Caco-2 (cell line): ENCODE data around the gene ARHGAP15. TPM values are rescaled to one million over a fixed set of nuclear protein-coding genes. Genes with fewer than 3 reads are reported as not detected.

Experiments used
- BruUV-seq: library from RNA; stranded (reverse); fragments of 400-500 nt; replicated peaks from 2 replicates; lab custom pipeline; 2021; lab: Mats Ljungman, UMichigan
- CTCF ChIA-PET: fragments of 300-600 bp; sonication (Branson Sonifier 250); formaldehyde crosslinking; loops from one replicate; lab custom pipeline; 2022; ENCODE audit warnings: antibody characterized with exemption; lab: Charles Lee
- POLR2A ChIA-PET: fragments of 300-600 bp; sonication (Branson Sonifier 250); formaldehyde crosslinking; loops from one replicate; lab custom pipeline; 2022; ENCODE audit warnings: antibody characterized with exemption; lab: Charles Lee
- DNase-seq, 2 experiments: peaks; one replicate each; pipeline versions ENCODE4 v3.0.0 to v3.0.0-alpha.2; 2020 to 2022
- H3K27me3 ChIP-seq: replicated peaks from 2 replicates; pipeline ENCODE4 v1.6.0; 2011; ENCODE audit warnings: low read length; ENCODE audit not compliant: control insufficient read depth, insufficient read depth
- H3K36me3 ChIP-seq: 2 replicates; pipeline ENCODE4 v1.5.1; 2011; ENCODE audit warnings: low read length; ENCODE audit not compliant: control insufficient read depth, insufficient read depth
- H3K4me1 ChIP-seq: fragments of 250-450 bp; sonication (Bioruptor Pico); 2 replicates; pipeline ENCODE4 v1.5.1; 2020; ENCODE audit warnings: mild to moderate bottlenecking
- H3K4me3 ChIP-seq: 2 replicates; pipeline ENCODE4 v1.5.1; 2011; ENCODE audit warnings: low read depth, mild to moderate bottlenecking, control low read depth, low read length
- H3K9me3 ChIP-seq: fragments of 250-450 bp; sonication (Bioruptor Pico); 2 replicates; pipeline ENCODE4 v1.5.1; 2020; ENCODE audit warnings: mild to moderate bottlenecking, moderate library complexity
- H3K27ac Mint-ChIP-seq: one replicate; pipeline ENCODE4 v1.8.0; 2022; ENCODE audit warnings: mixed read lengths; ENCODE audit not compliant: unreplicated experiment
- H3K27me3 Mint-ChIP-seq: one replicate; pipeline ENCODE4 v1.8.0; 2022; ENCODE audit warnings: mixed read lengths; ENCODE audit not compliant: insufficient read depth, unreplicated experiment
- H3K36me3 Mint-ChIP-seq: one replicate; pipeline ENCODE4 v1.8.0; 2022; ENCODE audit warnings: mild to moderate bottlenecking, mixed read lengths; ENCODE audit not compliant: insufficient read depth, unreplicated experiment
- H3K4me1 Mint-ChIP-seq: one replicate; pipeline ENCODE4 v1.8.0; 2022; ENCODE audit warnings: low read depth, mixed read lengths; ENCODE audit not compliant: unreplicated experiment
- H3K4me3 Mint-ChIP-seq: one replicate; pipeline ENCODE4 v1.8.0; 2022; ENCODE audit warnings: mild to moderate bottlenecking, moderate library complexity, mixed read lengths; ENCODE audit not compliant: unreplicated experiment
- H3K9me3 Mint-ChIP-seq: one replicate; pipeline ENCODE4 v1.8.0; 2022; ENCODE audit warnings: mixed read lengths; ENCODE audit not compliant: unreplicated experiment
- intact Hi-C: fragments of 100-400 bp; cut with micrococcal nuclease; formaldehyde crosslinking; loops from one replicate; pipeline ENCODE4 v1.10.0; 2022; ENCODE audit not compliant: unreplicated experiment
- total RNA-seq: library from RNA; stranded (reverse); gene quantifications from 2 replicates; pipeline ENCODE4 v1.2.3, GENCODE V29; 2022
- TF ChIP-seq, protein P1 (sequence below), 2 experiments: fragments of 200-600 bp in 1 of 2; IDR thresholded peaks; 1 replicate in 1 of 2; 2 replicates in 1 of 2; pipeline versions ENCODE4 v1.5.1 to v1.8.0; 2011 to 2022; ENCODE audit warnings: antibody characterized with exemption in 1 of 2, control low read depth in 1 of 2, inconsistent platforms in 1 of 2, low read depth in 1 of 2, low read length in 1 of 2, mild to moderate bottlenecking in 1 of 2, moderate library complexity in 1 of 2; ENCODE audit not compliant: insufficient read depth in 1 of 2, severe bottlenecking in 1 of 2, unreplicated experiment in 1 of 2

Gene ARHGAP15
- total RNA-seq, 1 experiment from 2014 or later = not detected

DNA sequence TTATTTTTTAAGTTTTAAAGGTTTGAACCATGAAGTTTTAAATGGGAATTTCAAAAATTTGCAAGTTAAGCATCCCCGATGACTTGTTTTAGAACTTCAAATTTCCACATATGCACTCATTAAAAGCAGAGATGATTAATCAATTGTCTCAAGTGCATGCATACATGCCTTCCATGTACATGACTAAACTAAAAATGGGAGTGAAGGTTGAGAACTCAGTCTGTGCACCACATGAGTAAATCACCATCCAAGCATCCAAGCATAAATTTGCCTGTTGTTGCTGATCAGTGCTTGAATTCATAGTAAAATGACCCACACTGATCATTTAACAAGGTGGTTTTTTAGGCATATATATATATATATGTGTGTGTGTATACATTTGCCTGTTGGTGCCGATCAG is 249.8 kb downstream of the ARHGAP15 start:
- Histone ChIP-seq H3K4me3 (no peak overlapping the region), H3K27me3 (no peaks in the 10 kb centered on the region), H3K36me3 (no peaks in the 10 kb centered on the region), H3K9me3 (no peaks in the 10 kb centered on the region), H3K4me1 (no peaks in the 10 kb centered on the region)
- Mint-ChIP-seq H3K36me3 (no peaks in the 10 kb centered on the region), H3K27ac (no peak overlapping the region), H3K27me3 (peaks cover 8% of the 10 kb centered on the region), H3K4me1 (no peaks in the 10 kb centered on the region), H3K4me3 (no peak overlapping the region), H3K9me3 (no peaks in the 10 kb centered on the region)
- ChIA-PET CTCF (no interaction called here), POLR2A (no interaction called here)
- DNase-seq = no peak
- TF ChIP-seq, protein P1, sequence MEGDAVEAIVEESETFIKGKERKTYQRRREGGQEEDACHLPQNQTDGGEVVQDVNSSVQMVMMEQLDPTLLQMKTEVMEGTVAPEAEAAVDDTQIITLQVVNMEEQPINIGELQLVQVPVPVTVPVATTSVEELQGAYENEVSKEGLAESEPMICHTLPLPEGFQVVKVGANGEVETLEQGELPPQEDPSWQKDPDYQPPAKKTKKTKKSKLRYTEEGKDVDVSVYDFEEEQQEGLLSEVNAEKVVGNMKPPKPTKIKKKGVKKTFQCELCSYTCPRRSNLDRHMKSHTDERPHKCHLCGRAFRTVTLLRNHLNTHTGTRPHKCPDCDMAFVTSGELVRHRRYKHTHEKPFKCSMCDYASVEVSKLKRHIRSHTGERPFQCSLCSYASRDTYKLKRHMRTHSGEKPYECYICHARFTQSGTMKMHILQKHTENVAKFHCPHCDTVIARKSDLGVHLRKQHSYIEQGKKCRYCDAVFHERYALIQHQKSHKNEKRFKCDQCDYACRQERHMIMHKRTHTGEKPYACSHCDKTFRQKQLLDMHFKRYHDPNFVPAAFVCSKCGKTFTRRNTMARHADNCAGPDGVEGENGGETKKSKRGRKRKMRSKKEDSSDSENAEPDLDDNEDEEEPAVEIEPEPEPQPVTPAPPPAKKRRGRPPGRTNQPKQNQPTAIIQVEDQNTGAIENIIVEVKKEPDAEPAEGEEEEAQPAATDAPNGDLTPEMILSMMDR (IDR thresholded peaks at IDR 0.05; ENCODE audit: insufficient read depth in 1 of 2, low read depth in 1 of 2, low read length in 1 of 2, severe bottlenecking in 1 of 2, unreplicated experiment in 1 of 2) = no peak
- no TSS peak for BruUV-seq
- intact Hi-C loops = no loop called here

DNA sequence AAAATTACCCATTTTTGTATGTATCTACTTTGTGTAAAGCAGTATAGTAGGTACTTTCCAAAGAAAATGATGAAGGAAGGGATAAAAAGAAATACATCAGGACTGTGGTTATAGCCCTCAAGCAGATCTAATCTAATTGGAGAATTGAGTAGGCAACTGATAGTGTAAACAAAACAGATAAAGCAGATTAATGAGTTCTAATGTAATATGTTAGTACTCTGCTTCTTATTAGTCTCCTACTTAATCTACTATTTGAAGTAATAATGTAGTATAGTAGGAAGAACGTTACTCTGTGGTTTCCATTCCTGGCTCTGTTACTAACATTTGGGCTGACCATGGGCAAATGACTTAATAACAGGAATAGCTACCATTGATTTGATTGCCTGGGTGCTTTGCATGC is 250.7 kb downstream of the ARHGAP15 start:
- Mint-ChIP-seq H3K36me3 (no peaks in the 10 kb centered on the region), H3K27ac (no peak overlapping the region), H3K4me1 (no peaks in the 10 kb centered on the region), H3K4me3 (no peak overlapping the region), H3K9me3 (no peaks in the 10 kb centered on the region), H3K27me3 (peaks cover 8% of the 10 kb centered on the region)
- TF ChIP-seq, protein P1 (IDR thresholded peaks at IDR 0.05; ENCODE audit: insufficient read depth in 1 of 2, low read depth in 1 of 2, low read length in 1 of 2, severe bottlenecking in 1 of 2, unreplicated experiment in 1 of 2) = no peak
- no peak for DNase-seq
- BruUV-seq = no TSS peak
- no peaks in the 10 kb centered on the region for H3K36me3 ChIP-seq
- H3K4me1 ChIP-seq = no peaks in the 10 kb centered on the region
- ChIA-PET POLR2A (no interaction called here), CTCF (no interaction called here)
- no peaks in the 10 kb centered on the region for H3K9me3 ChIP-seq
- intact Hi-C loops = no loop called here
- no peaks in the 10 kb centered on the region for H3K27me3 ChIP-seq
- H3K4me3 ChIP-seq = no peak overlapping the region

DNA sequence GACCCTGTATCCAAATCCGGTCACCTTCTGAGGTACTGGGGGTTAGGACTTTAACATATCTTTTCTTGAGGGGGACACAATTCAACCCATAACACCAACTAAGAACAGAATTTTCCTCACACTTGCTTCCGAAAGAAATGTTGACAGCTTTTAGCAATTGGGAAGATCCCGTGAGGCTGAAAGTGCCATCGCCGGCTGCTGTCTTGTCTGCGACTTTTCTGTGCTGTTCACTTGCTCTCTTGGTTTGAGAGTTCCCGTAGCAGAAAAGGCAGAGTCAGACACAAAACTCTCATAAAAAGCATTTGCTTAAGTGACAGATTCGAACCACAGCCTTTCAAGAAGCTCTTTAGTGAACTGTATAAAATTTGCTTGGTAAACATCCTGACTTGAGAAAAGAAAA is 253.4 kb downstream of the ARHGAP15 start:
- intact Hi-C loops = no loop called here
- Mint-ChIP-seq H3K9me3 (no peaks in the 10 kb centered on the region), H3K4me1 (no peaks in the 10 kb centered on the region), H3K36me3 (no peaks in the 10 kb centered on the region), H3K4me3 (no peak overlapping the region), H3K27me3 (peaks cover 8% of the 10 kb centered on the region), H3K27ac (no peak overlapping the region)
- H3K4me3 ChIP-seq = no peak overlapping the region
- H3K27me3 ChIP-seq = no peaks in the 10 kb centered on the region
- TF ChIP-seq, protein P1 (IDR thresholded peaks at IDR 0.05; ENCODE audit: insufficient read depth in 1 of 2, low read depth in 1 of 2, low read length in 1 of 2, severe bottlenecking in 1 of 2, unreplicated experiment in 1 of 2) = no peak
- no peaks in the 10 kb centered on the region for H3K9me3 ChIP-seq
- no TSS peak for BruUV-seq
- POLR2A ChIA-PET = no interaction called here
- H3K36me3 ChIP-seq = no peaks in the 10 kb centered on the region
- CTCF ChIA-PET = no interaction called here
- no peak for DNase-seq
- H3K4me1 ChIP-seq = no peaks in the 10 kb centered on the region
